ENCODE measurements around the gene METTL26. TPM values are rescaled to one million over a fixed set of nuclear protein-coding genes. Genes with fewer than 3 reads are reported as not detected.

The METTL26 gene
- total RNA-seq, result 36.6 TPM

GRCh38 chr16:636206-637080 lies at the start of gene METTL26:
Gene METTL26 (minus strand): TSS chr16:636305. CDS start chr16:636290, 15 bp downstream.

DNA sequence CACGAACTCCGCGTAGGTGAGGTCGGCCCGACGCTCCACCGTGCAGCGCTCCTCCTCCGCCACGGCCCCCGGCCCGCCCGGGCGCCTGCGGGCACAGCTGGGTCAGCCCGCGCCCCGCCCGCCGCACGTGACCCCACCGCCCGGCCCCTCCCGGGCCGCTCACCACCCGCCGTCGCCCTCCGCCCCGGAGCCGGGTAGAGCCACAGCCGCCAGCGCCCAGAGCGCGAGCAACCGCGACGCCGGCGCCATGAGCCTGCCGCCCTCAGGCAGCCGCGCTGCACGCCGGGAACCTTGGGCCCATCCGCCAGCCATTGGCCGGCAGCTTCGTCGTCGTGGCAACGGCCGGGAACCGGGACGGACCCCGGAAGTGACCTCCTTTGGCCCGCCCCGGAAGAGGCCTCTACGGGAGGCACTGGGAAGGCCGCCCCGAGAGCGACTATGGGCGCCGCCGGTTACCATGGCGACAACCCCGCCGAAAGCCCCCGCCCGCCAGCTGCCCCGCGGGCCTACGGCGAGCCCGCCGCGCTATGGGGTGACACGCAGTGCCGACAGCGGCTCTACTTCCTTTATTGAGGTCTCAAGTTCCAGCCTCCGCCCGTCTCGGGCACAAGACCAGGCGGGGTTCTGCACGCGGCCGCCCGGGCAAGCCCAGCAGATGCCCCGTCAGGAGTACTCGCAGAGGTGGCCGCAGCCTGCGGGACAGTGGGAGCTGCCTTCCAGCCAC lies 48.1 kb upstream of the METTL26 start, which contains the start of gene JMJD8:
Gene JMJD8 (minus strand): TSS at position 264 of the 724 bp plus-strand sequence. CDS start 15 bp downstream, at position 249.

GRCh38 chr16:679814-680624 lies 43.9 kb upstream of the METTL26 start, which contains the start of gene STUB1:
Gene STUB1 (plus strand): TSS chr16:680410. CDS start chr16:680526, 116 bp downstream.

GRCh38 chr16:674968-675883 lies 39.1 kb upstream of the METTL26 start, which contains the start of gene RHBDL1:
Gene RHBDL1 (plus strand): TSS chr16:675671. CDS start chr16:675791, 120 bp downstream.

DNA sequence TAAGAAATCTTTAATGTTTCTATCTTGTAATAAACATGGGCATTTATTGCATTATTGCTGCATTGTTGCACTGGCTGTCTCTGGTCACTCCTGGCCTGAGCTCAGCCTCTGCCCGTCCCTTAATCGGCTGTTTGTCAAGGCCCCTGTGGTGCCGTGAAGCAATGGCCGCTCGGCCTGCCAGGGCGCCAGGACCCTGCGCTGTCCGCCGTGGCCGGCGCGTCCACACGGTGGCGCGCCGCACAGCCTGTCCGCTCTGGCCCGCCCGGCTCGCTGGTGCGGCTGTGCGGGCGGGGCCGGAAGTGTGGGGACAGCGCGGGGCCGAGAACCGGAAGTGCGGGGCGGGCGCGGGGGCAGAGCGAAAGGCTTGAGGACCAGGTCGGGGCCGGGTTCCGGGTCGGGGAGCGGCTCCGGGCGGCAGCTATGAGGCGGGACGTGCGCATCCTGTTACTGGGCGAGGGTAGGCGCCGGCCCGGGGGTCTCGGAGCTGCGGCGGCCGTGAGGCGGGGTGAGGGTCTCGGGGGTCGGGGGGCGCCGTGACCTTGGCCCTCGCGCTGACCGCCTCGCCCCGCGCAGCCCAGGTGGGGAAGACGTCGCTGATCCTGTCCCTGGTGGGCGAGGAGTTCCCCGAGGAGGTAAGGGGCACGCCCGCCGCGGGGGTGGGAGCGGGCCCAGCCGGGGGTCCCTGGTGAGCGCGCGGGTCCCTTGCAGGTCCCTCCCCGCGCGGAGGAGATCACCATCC lies 31.8 kb upstream of the METTL26 start, which contains the start of gene RHOT2:
Gene RHOT2 (plus strand): TSS at position 353 of the 739 bp plus-strand sequence. CDS start 68 bp downstream, at position 421.

GRCh38 chr16:648781-649589 lies 12.9 kb upstream of the METTL26 start, which contains the start of gene WDR90:
Gene WDR90 (plus strand): TSS chr16:649365. CDS start chr16:649417, 52 bp downstream.

DNA sequence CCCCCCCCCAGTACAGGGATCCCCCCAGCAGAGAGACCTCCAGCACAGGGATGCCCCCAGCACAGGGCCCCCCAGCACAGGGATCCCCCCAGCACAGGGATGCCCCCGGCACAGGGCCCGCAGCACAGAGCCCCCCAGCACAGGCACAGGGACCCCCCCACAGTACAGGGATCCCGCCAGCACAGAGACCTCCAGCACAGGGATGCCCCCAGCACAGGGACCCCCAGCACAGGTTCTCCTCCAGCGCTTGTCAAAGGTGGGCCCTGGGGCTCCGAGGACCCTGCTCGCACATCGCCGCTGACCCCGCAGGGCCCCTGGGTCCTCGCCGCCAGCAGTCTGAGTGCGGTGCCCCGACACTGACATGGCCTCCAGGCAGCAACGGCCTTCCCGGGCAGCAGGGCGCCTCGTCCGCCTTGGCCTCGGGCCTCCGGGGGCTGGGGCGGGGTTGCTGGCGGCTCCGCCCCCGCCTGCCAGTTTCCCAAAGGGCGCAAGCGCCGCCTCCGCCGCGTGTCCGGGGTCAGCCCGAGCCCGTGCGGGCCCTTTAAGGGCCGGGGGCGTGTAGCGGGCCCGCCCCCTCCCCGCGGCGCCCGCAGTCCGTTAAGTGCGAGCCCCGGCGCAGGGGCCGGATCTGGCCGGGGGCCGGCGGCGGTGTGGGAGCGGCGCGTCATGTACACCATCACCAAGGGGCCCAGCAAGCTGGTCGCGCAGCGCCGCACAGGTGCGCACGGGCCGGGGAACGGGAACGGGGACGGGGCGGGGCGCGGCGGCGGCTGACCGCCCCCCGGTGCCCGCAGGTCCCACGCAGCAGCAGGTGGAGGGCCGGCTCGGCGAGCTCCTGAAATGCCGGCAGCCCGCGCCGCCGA lies 5.5 kb upstream of the METTL26 start, which contains the start of gene MCRIP2:
Gene MCRIP2 (plus strand): TSS at position 503 of the 863 bp plus-strand sequence. CDS start 164 bp downstream, at position 667.

GRCh38 chr16:630815-631405 lies 5.2 kb downstream of the METTL26 start, which contains the start of gene WFIKKN1:
Gene WFIKKN1 (plus strand): TSS chr16:630985. CDS start chr16:631254, 269 bp downstream.

DNA sequence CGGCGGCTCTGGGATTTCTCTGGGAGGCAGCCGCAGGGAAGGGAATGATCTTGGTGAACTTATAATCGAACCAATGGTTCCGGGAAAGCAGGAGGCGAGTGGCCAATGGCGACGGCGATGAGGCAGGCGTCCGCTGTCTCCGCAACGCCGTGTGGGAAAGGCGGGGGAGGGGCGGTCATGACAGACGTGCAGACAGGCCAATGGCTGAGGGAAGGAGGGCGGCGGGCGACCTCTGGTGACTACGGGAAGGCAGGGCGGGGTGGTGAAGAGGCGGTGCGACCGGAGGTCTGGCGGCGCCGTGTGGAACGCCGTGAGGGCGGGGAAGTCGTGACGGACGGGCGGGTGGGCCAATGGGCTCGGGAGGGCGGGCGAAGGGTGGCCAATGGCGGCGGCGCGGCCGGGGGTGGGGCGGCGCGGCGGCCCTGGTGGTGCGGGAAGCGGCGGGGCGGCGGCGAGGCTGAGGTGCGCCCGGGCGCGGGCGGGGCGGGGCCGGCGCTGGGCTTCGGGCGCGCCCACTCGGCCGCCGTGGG lies 46.4 kb downstream of the METTL26 start, which contains the start of gene RAB40C:
Gene RAB40C (plus strand): TSS at position 409 of the 530 bp plus-strand sequence. CDS start 226 bp downstream, outside the sequence.

Other genes with a start within 250 kb of the METTL26 start
- gene NME4, start 239.1 kb downstream of the METTL26 start, total RNA-seq, result 25.7 TPM
- 12.5 TPM for gene DECR2, start 234.4 kb downstream of the METTL26 start, total RNA-seq
- 55.1 TPM for gene RAB11FIP3, start 210.7 kb downstream of the METTL26 start, total RNA-seq
- 20.7 TPM for gene CAPN15, start 108.6 kb downstream of the METTL26 start, total RNA-seq
- not detected for gene PRR35, start 75.9 kb downstream of the METTL26 start, total RNA-seq
- 0.31 TPM for gene NHLRC4, start 69.3 kb downstream of the METTL26 start, total RNA-seq
- 42.3 TPM for gene PIGQ, start 66.3 kb downstream of the METTL26 start, total RNA-seq
- gene RAB40C, start 46.2 kb downstream of the METTL26 start, total RNA-seq, result 27.5 TPM
- gene WFIKKN1, start 5.3 kb downstream of the METTL26 start, total RNA-seq, result 1.3 TPM
- 8.1 TPM for gene MCRIP2, start 5.5 kb upstream of the METTL26 start, total RNA-seq
- gene WDR90, start 13.1 kb upstream of the METTL26 start, total RNA-seq, result 26.9 TPM
- 55.1 TPM for gene RHOT2, start 31.8 kb upstream of the METTL26 start, total RNA-seq
- 1.6 TPM for gene RHBDL1, start 39.4 kb upstream of the METTL26 start, total RNA-seq
- gene STUB1, start 44.1 kb upstream of the METTL26 start, total RNA-seq, result 60.1 TPM
- 23.2 TPM for gene JMJD8, start 48.0 kb upstream of the METTL26 start, total RNA-seq
- 6.6 TPM for gene WDR24, start 54.1 kb upstream of the METTL26 start, total RNA-seq
- 10.6 TPM for gene FBXL16, start 69.5 kb upstream of the METTL26 start, total RNA-seq
- 17.5 TPM for gene METRN, start 78.8 kb upstream of the METTL26 start, total RNA-seq
- gene ANTKMT, start 84.8 kb upstream of the METTL26 start, total RNA-seq, result 21.0 TPM
- 7.5 TPM for gene CCDC78, start 90.1 kb upstream of the METTL26 start, total RNA-seq
- gene HAGHL, start 90.8 kb upstream of the METTL26 start, total RNA-seq, result 10.6 TPM
- gene CIAO3, start 104.7 kb upstream of the METTL26 start, total RNA-seq, result 84.2 TPM
- not detected for gene MSLN, start 124.4 kb upstream of the METTL26 start, total RNA-seq
- gene RPUSD1, start 152.1 kb upstream of the METTL26 start, total RNA-seq, result 15.3 TPM
- gene CHTF18, start 152.3 kb upstream of the METTL26 start, total RNA-seq, result 21.0 TPM
- gene GNG13, start 164.4 kb upstream of the METTL26 start, total RNA-seq, result not detected

Data from parietal lobe (tissue), 1 donor.